H1 (cell line): ENCODE results near the gene MEF2C. TPM values are rescaled to one million over a fixed set of nuclear protein-coding genes. Genes with fewer than 3 reads are reported as not detected.

Source experiments
- GABPA ChIP-seq: IDR thresholded peaks from 2 replicates; pipeline ENCODE4 v1.6.1; 2011; ENCODE audit warnings: mild to moderate bottlenecking, low read length, moderate library complexity, borderline replicate concordance; ENCODE audit not compliant: insufficient read depth
- GTF2F1 ChIP-seq: IDR thresholded peaks from 2 replicates; pipeline ENCODE4 v1.6.1; 2012; ENCODE audit warnings: low read depth, low read length, improper control_type of control experiment, borderline replicate concordance
- SIN3A ChIP-seq, 2 experiments: IDR thresholded peaks in 1 of 2; conservative IDR thresholded peaks in 1 of 2; 2 replicates each; pipeline ENCODE4 v1.6.1; 2011 to 2012; ENCODE audit warnings: low read length in 2 of 2, improper control_type of control experiment in 1 of 2, low read depth in 1 of 2, mild to moderate bottlenecking in 1 of 2
- SUZ12 ChIP-seq: fragments of 200-600 bp; sonication (generic); IDR thresholded peaks from 2 replicates; pipeline ENCODE4 v1.6.1; 2012; ENCODE audit warnings: mild to moderate bottlenecking, inconsistent platforms, low read length, moderate library complexity, mixed read lengths
- TAF1 ChIP-seq: IDR thresholded peaks from 2 replicates; pipeline ENCODE4 v1.6.1; 2011; ENCODE audit warnings: mild to moderate bottlenecking, low read depth, low read length
- ZNF274 ChIP-seq: IDR thresholded peaks from 2 replicates; pipeline ENCODE4 v1.7.0; 2012; ENCODE audit warnings: low read length, borderline replicate concordance; ENCODE audit errors: extremely low read depth
- polyA plus RNA-seq, 7 experiments: library from polyadenylated mRNA; depleted of rRNA in 3 of 7; stranded (reverse) in 5 of 7; unstranded in 2 of 7; fragments of >200 nt in 5 of 7; fragments of 200-250 nt in 2 of 7; gene quantifications; 1 replicate in 5 of 7; 2 replicates in 1 of 7; 4 replicates in 1 of 7; pipeline versions ENCODE4 v1.2.1 to v1.2.3, GENCODE V29; 2011 to 2013; ENCODE audit warnings: missing spikeins in 2 of 7, mixed read lengths in 2 of 7
- total RNA-seq: library from RNA; stranded (reverse); fragmentation: NEBNext Ultra II Directional; extraction: Animal tissue kit (Norgen Biotek cat#: 25700); gene quantifications from 2 replicates; pipeline ENCODE4 v1.2.1, GENCODE V29; 2021
- TF ChIP-seq, protein P1 (sequence below): fragments of 300-600 bp; sonication (generic); IDR thresholded peaks from 2 replicates; pipeline ENCODE4 v1.7.1; 2012; ENCODE audit warnings: low read length, moderate library complexity, mild to moderate bottlenecking, inconsistent platforms; ENCODE audit not compliant: insufficient replicate concordance

The MEF2C gene
- total and polyA plus RNA-seq, 2 of the 8 experiments (the other 6 are each of a cell fraction or from before 2014, with no cell fraction given) = 0.59 to 0.99 TPM

DNA sequence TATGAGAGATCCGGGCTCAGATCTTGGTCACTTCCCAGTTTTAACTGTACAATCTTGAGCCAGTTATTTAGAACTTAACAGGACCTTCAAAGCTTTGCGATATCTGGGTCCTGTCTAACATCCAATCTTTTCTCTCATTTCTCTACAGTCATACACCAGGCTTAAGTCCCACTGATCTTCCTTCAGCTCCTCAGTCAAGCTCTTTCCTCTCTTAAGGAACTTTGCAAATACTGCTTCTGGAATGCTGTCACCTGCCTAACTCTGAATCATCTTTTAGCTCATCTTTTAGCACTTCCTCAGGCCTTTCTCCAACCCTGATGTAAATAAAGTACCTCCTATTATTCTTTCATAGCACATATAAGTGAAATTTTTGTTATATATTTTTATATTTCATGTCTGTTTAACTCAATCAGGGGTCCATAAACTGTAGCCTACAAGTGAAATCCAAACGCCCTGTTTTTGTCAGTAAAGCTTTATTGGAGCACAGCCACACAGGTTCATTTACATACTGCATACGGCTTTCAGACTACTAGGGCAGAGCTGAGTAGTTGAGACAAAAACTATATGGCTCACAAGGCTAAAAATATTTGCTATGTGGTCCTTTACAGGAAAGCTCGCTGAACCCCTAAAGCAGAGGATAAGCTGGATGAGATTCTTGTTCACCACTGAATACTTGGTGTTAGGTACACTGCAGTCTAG is 63.5 kb downstream of the MEF2C start (continued):
- no peak for TF ChIP-seq TAF1
- TF ChIP-seq GABPA = no peak
- TF ChIP-seq, protein P1, sequence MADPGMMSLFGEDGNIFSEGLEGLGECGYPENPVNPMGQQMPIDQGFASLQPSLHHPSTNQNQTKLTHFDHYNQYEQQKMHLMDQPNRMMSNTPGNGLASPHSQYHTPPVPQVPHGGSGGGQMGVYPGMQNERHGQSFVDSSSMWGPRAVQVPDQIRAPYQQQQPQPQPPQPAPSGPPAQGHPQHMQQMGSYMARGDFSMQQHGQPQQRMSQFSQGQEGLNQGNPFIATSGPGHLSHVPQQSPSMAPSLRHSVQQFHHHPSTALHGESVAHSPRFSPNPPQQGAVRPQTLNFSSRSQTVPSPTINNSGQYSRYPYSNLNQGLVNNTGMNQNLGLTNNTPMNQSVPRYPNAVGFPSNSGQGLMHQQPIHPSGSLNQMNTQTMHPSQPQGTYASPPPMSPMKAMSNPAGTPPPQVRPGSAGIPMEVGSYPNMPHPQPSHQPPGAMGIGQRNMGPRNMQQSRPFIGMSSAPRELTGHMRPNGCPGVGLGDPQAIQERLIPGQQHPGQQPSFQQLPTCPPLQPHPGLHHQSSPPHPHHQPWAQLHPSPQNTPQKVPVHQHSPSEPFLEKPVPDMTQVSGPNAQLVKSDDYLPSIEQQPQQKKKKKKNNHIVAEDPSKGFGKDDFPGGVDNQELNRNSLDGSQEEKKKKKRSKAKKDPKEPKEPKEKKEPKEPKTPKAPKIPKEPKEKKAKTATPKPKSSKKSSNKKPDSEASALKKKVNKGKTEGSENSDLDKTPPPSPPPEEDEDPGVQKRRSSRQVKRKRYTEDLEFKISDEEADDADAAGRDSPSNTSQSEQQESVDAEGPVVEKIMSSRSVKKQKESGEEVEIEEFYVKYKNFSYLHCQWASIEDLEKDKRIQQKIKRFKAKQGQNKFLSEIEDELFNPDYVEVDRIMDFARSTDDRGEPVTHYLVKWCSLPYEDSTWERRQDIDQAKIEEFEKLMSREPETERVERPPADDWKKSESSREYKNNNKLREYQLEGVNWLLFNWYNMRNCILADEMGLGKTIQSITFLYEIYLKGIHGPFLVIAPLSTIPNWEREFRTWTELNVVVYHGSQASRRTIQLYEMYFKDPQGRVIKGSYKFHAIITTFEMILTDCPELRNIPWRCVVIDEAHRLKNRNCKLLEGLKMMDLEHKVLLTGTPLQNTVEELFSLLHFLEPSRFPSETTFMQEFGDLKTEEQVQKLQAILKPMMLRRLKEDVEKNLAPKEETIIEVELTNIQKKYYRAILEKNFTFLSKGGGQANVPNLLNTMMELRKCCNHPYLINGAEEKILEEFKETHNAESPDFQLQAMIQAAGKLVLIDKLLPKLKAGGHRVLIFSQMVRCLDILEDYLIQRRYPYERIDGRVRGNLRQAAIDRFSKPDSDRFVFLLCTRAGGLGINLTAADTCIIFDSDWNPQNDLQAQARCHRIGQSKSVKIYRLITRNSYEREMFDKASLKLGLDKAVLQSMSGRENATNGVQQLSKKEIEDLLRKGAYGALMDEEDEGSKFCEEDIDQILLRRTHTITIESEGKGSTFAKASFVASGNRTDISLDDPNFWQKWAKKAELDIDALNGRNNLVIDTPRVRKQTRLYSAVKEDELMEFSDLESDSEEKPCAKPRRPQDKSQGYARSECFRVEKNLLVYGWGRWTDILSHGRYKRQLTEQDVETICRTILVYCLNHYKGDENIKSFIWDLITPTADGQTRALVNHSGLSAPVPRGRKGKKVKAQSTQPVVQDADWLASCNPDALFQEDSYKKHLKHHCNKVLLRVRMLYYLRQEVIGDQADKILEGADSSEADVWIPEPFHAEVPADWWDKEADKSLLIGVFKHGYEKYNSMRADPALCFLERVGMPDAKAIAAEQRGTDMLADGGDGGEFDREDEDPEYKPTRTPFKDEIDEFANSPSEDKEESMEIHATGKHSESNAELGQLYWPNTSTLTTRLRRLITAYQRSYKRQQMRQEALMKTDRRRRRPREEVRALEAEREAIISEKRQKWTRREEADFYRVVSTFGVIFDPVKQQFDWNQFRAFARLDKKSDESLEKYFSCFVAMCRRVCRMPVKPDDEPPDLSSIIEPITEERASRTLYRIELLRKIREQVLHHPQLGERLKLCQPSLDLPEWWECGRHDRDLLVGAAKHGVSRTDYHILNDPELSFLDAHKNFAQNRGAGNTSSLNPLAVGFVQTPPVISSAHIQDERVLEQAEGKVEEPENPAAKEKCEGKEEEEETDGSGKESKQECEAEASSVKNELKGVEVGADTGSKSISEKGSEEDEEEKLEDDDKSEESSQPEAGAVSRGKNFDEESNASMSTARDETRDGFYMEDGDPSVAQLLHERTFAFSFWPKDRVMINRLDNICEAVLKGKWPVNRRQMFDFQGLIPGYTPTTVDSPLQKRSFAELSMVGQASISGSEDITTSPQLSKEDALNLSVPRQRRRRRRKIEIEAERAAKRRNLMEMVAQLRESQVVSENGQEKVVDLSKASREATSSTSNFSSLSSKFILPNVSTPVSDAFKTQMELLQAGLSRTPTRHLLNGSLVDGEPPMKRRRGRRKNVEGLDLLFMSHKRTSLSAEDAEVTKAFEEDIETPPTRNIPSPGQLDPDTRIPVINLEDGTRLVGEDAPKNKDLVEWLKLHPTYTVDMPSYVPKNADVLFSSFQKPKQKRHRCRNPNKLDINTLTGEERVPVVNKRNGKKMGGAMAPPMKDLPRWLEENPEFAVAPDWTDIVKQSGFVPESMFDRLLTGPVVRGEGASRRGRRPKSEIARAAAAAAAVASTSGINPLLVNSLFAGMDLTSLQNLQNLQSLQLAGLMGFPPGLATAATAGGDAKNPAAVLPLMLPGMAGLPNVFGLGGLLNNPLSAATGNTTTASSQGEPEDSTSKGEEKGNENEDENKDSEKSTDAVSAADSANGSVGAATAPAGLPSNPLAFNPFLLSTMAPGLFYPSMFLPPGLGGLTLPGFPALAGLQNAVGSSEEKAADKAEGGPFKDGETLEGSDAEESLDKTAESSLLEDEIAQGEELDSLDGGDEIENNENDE = no peak
- no peak for TF ChIP-seq SIN3A (conservative IDR thresholded peaks at IDR 0.05 in 1 of 2, IDR thresholded peaks at IDR 0.05 in 1 of 2; ENCODE audit: low read depth in 1 of 2, low read length in 2 of 2)
- no peak for TF ChIP-seq ZNF274
- no peak for TF ChIP-seq SUZ12
- no peak for TF ChIP-seq GTF2F1
- TF ChIP-seq, all 59 proteins: peak for 0
